Prostate gland (tissue), 2 donors: ENCODE measurements around the gene SNX33. TPM values are rescaled to one million over a fixed set of nuclear protein-coding genes. Genes with fewer than 3 reads are reported as not detected.

Source experiments
- DNase-seq: peaks from one replicate; pipeline ENCODE4 v3.0.0-alpha.2; 2019; ENCODE audit warnings: low spot score
- H3K27ac ChIP-seq, 2 donors: fragments of 200-600 bp; sonication (generic); 2 replicates each; pipeline ENCODE4 v1.5.1; 2017 to 2019
- H3K27me3 ChIP-seq: fragments of 200-600 bp; sonication (generic); replicated peaks from 2 replicates; pipeline ENCODE4 v1.5.1; 2019; ENCODE audit not compliant: insufficient read depth
- H3K36me3 ChIP-seq, 2 donors: fragments of 200-600 bp; sonication (generic); 1 replicate in 1 of 2; 2 replicates in 1 of 2; pipeline versions ENCODE4 v1.5.1 to v1.8.1; 2017 to 2019
- H3K4me1 ChIP-seq: fragments of 200-600 bp; sonication (generic); replicated peaks from 2 replicates; pipeline ENCODE4 v1.5.1; 2019
- H3K4me3 ChIP-seq, 2 donors: fragments of 200-600 bp; sonication (generic); 2 replicates each; pipeline ENCODE4 v1.5.1; 2017 to 2019
- H3K9me3 ChIP-seq: fragments of 200-600 bp; sonication (generic); 2 replicates; pipeline ENCODE4 v1.5.1; 2017
- CTCF ChIP-seq, 4 experiments: fragments of 200-600 bp in 2 of 4; fragments of 450-650 bp in 2 of 4; sonication (generic) in 2 of 4; IDR thresholded peaks; 1 replicate in 3 of 4; 2 replicates in 1 of 4; pipeline ENCODE4 v1.5.1; 2016 to 2019; ENCODE audit warnings: antibody characterized with exemption in 4 of 4, mild to moderate bottlenecking in 2 of 4, moderate library complexity in 2 of 4
- POLR2A ChIP-seq: fragments of 450-650 bp; IDR thresholded peaks from one replicate; pipeline ENCODE4 v1.6.1; 2016; ENCODE audit warnings: antibody characterized with exemption, mild to moderate bottlenecking
- POLR2AphosphoS5 ChIP-seq: sonication (generic); formaldehyde crosslinking; IDR thresholded peaks from one replicate; pipeline ENCODE4 v1.6.1; 2017; ENCODE audit warnings: antibody characterized with exemption
- WGBS: methylation state at CpG from one replicate; pipeline ENCODE4 v1.1.5; 2018; 5-methylcytosine and 5-hydroxymethylcytosine counted together
- intact Hi-C: fragments of 100-400 bp; cut with DNase I; formaldehyde crosslinking; loops from one replicate; pipeline ENCODE4 v1.14.2; 2022
- total RNA-seq, 2 donors: library from RNA; depleted of rRNA; stranded (reverse); fragments of >200 nt; gene quantifications; one replicate each; pipeline ENCODE4 v1.1.0, GENCODE V29; 2016

Gene SNX33
- total RNA-seq, 2 donors from 2014 or later = 23.6 to 25.6 TPM

DNA sequence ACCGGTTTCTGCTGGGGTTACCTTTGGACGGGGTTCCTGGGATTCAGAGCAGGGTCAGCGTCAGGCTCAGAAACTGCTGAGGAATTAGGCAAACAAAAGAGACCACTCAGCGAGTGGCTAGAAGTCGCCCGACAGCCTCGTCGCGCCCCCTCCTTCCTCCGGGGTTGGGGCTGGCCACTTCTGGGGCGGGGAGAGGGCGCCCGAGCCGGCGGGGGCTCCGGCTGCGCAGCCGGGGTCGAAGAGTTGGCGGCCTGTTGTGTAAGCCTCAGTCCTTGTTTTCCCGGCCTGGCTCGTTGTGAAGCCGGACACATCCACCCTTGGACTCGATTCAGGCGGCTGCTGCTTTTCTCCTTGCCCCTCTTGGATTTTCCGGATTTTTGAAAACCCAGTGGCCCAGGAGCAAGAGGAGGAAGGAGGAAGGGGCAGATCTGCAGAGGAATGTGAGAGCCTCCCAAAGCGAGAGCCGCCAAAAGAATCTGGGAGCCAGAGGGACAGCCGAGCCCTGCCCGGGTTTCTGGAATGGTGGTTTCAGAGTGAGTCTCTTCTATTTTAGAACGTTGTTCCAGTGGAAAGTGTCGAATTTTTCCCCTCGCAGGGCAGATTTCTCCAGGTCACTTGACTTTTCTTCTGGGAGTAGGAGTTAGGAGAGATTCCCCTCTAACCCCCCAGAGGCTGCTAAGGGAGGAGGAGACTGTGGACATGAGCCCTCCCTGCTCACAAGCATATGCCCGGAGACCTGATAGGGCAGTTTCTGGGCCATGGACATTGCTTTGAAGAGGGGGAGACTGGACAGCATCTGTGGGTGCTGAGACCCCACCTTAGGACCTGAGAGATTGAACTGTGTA is 666 bp downstream of the SNX33 start:
- peak; percentile 31 for DNase-seq
- H3K4me3 ChIP-seq = peak overlapping the region; percentile 70 to 77
- 2% methylated on average over 34 of the region's 34 CpGs for whole genome bisulfite sequencing
- no peaks in the 10 kb centered on the region for H3K36me3 ChIP-seq
- no peaks in the 10 kb centered on the region for H3K27me3 ChIP-seq
- peaks cover 37% of the 10 kb centered on the region for H3K4me1 ChIP-seq
- TF ChIP-seq POLR2A = no peak
- peak in 1 of 4 experiments; percentile 1 for TF ChIP-seq CTCF (IDR thresholded peaks at IDR 0.05)
- TF ChIP-seq POLR2AphosphoS5 = no peak
- H3K27ac ChIP-seq = peak overlapping the region; percentile 92 to 93
- intact Hi-C loops = loop anchor here (5.0 kb wide), 1 partner anchor 71 kb away; the partner anchor contains the start of gene PTPN9
- H3K9me3 ChIP-seq = no peaks in the 10 kb centered on the region

GRCh38 chr15:75649045-75649761 is 1.5 kb downstream of the SNX33 start:
- Histone ChIP-seq H3K4me1 (peaks cover 37% of the 10 kb centered on the region), H3K27ac (peak overlapping the region; percentile 92 to 93), H3K9me3 (no peaks in the 10 kb centered on the region), H3K36me3 (no peaks in the 10 kb centered on the region), H3K27me3 (no peaks in the 10 kb centered on the region), H3K4me3 (peak overlapping the region; percentile 70 to 77)
- TF ChIP-seq CTCF (IDR thresholded peaks at IDR 0.05) (no peak), POLR2AphosphoS5 (no peak), POLR2A (no peak)
- intact Hi-C loops = loop anchor here (5.0 kb wide), 1 partner anchor 72 kb away; the partner anchor contains the start of gene PTPN9
- no peak for DNase-seq
- WGBS = 76% methylated on average over 17 of the region's 19 CpGs

GRCh38 chr15:75649848-75650247 is 2.1 kb downstream of the SNX33 start:
- peaks cover 37% of the 10 kb centered on the region for H3K4me1 ChIP-seq
- peak overlapping the region in 1 of 2 donors; percentile 16 for H3K4me3 ChIP-seq
- no peak for DNase-seq
- 89% methylated on average over 18 of the region's 18 CpGs for WGBS
- intact Hi-C loops = loop anchor here (5.0 kb wide), 1 partner anchor 73 kb away; the partner anchor contains the start of gene PTPN9
- no peaks in the 10 kb centered on the region for H3K9me3 ChIP-seq
- H3K27me3 ChIP-seq = no peaks in the 10 kb centered on the region
- TF ChIP-seq CTCF (IDR thresholded peaks at IDR 0.05) (no peak), POLR2AphosphoS5 (no peak), POLR2A (no peak)
- H3K36me3 ChIP-seq = no peaks in the 10 kb centered on the region
- no peak overlapping the region for H3K27ac ChIP-seq

DNA sequence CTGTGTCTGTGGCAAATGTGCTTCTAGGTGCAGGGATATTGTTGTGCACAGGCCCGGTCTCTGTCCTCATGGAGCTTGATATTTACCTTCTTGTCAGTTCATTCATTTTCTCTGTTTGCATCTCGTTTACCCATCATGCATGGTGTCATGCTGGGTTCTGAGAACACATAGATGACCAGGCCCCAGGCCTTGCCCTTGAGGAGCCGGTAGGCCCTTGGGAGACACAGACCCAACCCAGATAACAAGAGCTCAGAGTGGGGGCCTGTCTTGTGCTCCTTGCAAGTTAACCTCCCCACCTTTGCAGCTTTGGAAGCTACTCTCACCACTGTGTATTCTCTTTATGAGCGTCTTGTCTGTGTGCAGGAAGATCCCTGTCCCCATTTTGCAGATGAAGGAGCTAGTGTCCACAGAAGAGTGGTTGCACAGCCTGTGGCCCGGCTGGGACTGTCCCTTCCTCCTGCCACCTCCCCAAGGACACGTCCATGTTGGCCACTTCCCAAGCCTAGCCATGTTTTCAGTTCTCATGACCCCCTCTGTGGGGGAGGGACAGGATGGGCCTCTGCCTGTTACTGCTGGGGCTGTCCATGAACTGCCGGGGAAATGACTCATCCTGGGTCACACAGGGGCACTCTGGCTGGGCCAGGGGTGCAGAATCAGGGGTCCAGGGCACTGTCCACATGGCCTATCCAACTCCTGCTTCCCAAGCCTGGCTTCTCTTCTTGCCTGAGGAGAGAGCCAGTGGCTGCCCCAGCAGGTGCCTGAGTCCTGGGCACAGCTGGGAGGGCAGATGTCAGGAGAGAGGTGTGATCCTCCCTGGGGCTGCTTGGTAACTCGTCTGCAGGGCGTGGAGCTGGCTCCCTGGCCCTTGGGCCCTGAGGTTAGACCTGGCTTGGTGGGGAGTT is 3.4 kb downstream of the SNX33 start:
- no peaks in the 10 kb centered on the region for H3K9me3 ChIP-seq
- no peak for DNase-seq
- H3K4me3 ChIP-seq = peak overlapping the region; percentile 12 to 16
- 39% methylated on average over 8 of the region's 9 CpGs for WGBS
- peak overlapping the region; percentile 33 to 41 for H3K27ac ChIP-seq
- no peaks in the 10 kb centered on the region for H3K36me3 ChIP-seq
- H3K27me3 ChIP-seq = no peaks in the 10 kb centered on the region
- TF ChIP-seq POLR2A (no peak), POLR2AphosphoS5 (no peak), CTCF (IDR thresholded peaks at IDR 0.05) (no peak)
- intact Hi-C loops = no loop called here
- peaks cover 37% of the 10 kb centered on the region for H3K4me1 ChIP-seq
